Measurements from ENCODE around the gene ARHGAP1. TPM values are rescaled to one million over a fixed set of nuclear protein-coding genes. Genes with fewer than 3 reads are reported as not detected.

Gene ARHGAP1
- total RNA-seq, 1 experiment from 2014 or later, result 43.5 TPM

DNA sequence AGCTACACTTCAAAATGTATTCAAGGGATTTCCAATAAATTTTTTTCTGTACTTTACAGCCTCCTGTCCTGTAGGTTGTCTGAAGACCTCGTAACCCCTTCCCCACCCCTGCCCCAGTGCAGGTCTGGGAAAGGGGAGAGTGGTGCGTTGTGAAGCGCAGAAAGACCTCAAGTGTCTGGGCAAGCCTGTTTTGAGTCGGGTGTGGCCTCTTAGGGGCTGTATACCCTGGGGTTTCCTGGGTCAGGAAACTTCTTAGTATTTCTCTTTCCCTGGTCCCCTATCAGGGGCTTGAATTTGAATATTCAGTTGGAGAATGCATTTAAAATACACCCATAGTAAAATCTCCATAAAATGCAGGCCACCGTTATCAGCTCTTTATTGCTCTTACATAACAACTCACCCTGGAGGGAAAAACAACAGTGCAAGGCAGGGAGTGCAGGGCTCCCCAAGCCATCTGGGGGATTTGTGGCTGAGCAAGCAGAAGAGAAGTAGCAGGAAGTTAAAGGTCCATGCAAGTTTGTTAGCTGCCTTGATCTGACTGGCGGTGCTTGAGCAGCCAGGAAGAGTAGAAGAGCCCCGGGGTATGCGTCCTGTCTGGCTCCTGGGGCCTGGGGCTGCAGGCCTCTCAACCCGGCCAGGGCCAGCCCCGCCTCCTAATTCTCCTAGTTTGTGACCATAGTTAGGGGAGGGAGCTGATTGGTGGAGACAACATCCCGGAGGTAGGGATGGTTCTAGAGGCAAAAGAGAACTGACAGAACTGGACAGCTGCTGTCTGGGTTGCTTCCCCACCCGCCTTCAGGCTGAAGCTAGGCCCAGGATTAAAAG lies 25.7 kb downstream of the ARHGAP1 start:
- Histone ChIP-seq H3K36me3 (ENCODE audit: control insufficient read depth, insufficient read depth, low read length) (no peaks in the 10 kb centered on the region; the same call in 1 of the 2 replicates), H3K27ac (ENCODE audit: low read length) (peak overlapping the region; percentile 52), H3K9me3 (ENCODE audit: control insufficient read depth, insufficient read depth, low read depth, low read length) (no peaks in the 10 kb centered on the region), H3K4me3 (ENCODE audit: low read depth in 2 of 2, low read length in 2 of 2) (no peak overlapping the region), H3K4me1 (ENCODE audit: control insufficient read depth, insufficient read depth, low read length) (peaks cover 8% of the 10 kb centered on the region), H3K27me3 (ENCODE audit: control insufficient read depth, insufficient read depth, low read length) (no peaks in the 10 kb centered on the region)
- DNase-seq (ENCODE audit: low read depth, low spot score) (no peak), ATAC-seq (peak; percentile 17; the same call in 1 of the 2 replicates)
- BruUV-seq (replicated peaks), result no TSS peak
- POLR2A ChIA-PET, result no interaction called here
- CTCF ChIA-PET, result no interaction called here
- in situ Hi-C loops (cut with HindIII; ENCODE audit: low pct_unique_long_range_greater_than_20kb, low sequenced_read_pairs), result no loop called here
- intact Hi-C loops (cut with micrococcal nuclease; ENCODE audit: unreplicated experiment), result no loop called here
- TF ChIP-seq, protein P1, sequence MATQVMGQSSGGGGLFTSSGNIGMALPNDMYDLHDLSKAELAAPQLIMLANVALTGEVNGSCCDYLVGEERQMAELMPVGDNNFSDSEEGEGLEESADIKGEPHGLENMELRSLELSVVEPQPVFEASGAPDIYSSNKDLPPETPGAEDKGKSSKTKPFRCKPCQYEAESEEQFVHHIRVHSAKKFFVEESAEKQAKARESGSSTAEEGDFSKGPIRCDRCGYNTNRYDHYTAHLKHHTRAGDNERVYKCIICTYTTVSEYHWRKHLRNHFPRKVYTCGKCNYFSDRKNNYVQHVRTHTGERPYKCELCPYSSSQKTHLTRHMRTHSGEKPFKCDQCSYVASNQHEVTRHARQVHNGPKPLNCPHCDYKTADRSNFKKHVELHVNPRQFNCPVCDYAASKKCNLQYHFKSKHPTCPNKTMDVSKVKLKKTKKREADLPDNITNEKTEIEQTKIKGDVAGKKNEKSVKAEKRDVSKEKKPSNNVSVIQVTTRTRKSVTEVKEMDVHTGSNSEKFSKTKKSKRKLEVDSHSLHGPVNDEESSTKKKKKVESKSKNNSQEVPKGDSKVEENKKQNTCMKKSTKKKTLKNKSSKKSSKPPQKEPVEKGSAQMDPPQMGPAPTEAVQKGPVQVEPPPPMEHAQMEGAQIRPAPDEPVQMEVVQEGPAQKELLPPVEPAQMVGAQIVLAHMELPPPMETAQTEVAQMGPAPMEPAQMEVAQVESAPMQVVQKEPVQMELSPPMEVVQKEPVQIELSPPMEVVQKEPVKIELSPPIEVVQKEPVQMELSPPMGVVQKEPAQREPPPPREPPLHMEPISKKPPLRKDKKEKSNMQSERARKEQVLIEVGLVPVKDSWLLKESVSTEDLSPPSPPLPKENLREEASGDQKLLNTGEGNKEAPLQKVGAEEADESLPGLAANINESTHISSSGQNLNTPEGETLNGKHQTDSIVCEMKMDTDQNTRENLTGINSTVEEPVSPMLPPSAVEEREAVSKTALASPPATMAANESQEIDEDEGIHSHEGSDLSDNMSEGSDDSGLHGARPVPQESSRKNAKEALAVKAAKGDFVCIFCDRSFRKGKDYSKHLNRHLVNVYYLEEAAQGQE (IDR thresholded peaks at IDR 0.05; ENCODE audit: insufficient read depth in 1 of 2, low read depth in 2 of 2, low read length in 1 of 2), result no peak
- TF ChIP-seq SIN3A (IDR thresholded peaks at IDR 0.05; ENCODE audit: borderline replicate concordance, insufficient read depth, low read depth, low read length) (no peak), POLR2AphosphoS5 (IDR thresholded peaks at IDR 0.05; ENCODE audit: low read depth, low read length) (no peak), TCF7L2 (IDR thresholded peaks at IDR 0.05; ENCODE audit: low read depth, low read length) (no peak)
- TF ChIP-seq, protein P2, sequence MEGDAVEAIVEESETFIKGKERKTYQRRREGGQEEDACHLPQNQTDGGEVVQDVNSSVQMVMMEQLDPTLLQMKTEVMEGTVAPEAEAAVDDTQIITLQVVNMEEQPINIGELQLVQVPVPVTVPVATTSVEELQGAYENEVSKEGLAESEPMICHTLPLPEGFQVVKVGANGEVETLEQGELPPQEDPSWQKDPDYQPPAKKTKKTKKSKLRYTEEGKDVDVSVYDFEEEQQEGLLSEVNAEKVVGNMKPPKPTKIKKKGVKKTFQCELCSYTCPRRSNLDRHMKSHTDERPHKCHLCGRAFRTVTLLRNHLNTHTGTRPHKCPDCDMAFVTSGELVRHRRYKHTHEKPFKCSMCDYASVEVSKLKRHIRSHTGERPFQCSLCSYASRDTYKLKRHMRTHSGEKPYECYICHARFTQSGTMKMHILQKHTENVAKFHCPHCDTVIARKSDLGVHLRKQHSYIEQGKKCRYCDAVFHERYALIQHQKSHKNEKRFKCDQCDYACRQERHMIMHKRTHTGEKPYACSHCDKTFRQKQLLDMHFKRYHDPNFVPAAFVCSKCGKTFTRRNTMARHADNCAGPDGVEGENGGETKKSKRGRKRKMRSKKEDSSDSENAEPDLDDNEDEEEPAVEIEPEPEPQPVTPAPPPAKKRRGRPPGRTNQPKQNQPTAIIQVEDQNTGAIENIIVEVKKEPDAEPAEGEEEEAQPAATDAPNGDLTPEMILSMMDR (IDR thresholded peaks at IDR 0.05), result no peak

DNA sequence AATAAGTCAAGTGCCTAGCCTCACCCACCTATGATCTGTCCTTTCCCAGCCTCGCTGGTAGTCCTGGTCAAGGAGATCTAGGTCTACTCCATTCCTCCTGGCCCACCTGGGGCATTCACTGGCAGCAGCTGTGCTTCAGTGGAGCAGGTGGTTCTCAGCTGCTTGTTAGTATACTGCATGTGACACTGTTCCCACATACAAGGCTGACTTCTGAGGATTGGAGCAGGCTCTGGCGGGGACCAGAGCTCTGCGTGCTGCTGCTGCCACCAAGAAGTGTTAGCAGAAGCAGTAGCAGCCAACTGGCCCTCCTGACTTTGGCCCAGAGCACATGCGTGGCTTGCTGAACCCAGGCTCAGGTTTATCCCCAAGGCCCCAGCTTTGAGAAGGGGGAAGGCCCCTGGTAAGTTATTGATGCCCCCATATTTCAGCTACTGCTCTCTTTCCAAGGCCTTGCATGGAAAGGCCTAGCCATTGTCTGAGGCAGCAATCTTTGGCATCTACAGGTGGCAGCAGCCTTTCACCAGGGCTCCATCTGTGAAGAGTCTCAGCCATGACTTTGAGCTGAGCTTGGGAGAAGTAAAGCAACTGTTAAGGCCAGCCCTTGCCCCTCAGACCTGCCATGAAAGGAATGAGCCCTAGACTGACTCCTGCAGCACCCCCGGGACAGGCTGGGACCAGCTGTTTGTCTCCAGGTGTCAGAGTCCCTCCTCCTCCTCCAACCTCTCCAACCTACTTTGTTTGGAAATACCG lies 26.5 kb downstream of the ARHGAP1 start:
- no TSS peak for BruUV-seq (replicated peaks)
- peaks cover 8% of the 10 kb centered on the region for H3K4me1 ChIP-seq (ENCODE audit: control insufficient read depth, insufficient read depth, low read length)
- peaks cover 4% of the 10 kb centered on the region; the same call in 1 of the 2 replicates for H3K36me3 ChIP-seq (ENCODE audit: control insufficient read depth, insufficient read depth, low read length)
- H3K4me3 ChIP-seq (ENCODE audit: low read depth in 2 of 2, low read length in 2 of 2), result no peak overlapping the region
- H3K27ac ChIP-seq (ENCODE audit: low read length), result no peak overlapping the region
- TF ChIP-seq POLR2AphosphoS5 (IDR thresholded peaks at IDR 0.05; ENCODE audit: low read depth, low read length) (no peak), TCF7L2 (IDR thresholded peaks at IDR 0.05; ENCODE audit: low read depth, low read length) (no peak), SIN3A (IDR thresholded peaks at IDR 0.05; ENCODE audit: borderline replicate concordance, insufficient read depth, low read depth, low read length) (no peak)
- TF ChIP-seq, protein P2 (IDR thresholded peaks at IDR 0.05), result no peak
- TF ChIP-seq, protein P1 (IDR thresholded peaks at IDR 0.05; ENCODE audit: insufficient read depth in 1 of 2, low read depth in 2 of 2, low read length in 1 of 2), result no peak
- DNase-seq (ENCODE audit: low read depth, low spot score) (no peak), ATAC-seq (no peak)
- ChIA-PET CTCF (interaction anchor here (0.7 kb wide), 1 partner anchor 25 kb away, joined by 4 read pairs; no protein-coding TSS in a partner anchor), POLR2A (interaction anchor here (0.6 kb wide), 1 partner anchor 75 kb away, joined by 3 read pairs; no protein-coding TSS in a partner anchor)
- no peaks in the 10 kb centered on the region for H3K9me3 ChIP-seq (ENCODE audit: control insufficient read depth, insufficient read depth, low read depth, low read length)
- intact Hi-C loops (cut with micrococcal nuclease; ENCODE audit: unreplicated experiment), result no loop called here
- in situ Hi-C loops (cut with HindIII; ENCODE audit: low pct_unique_long_range_greater_than_20kb, low sequenced_read_pairs), result no loop called here
- H3K27me3 ChIP-seq (ENCODE audit: control insufficient read depth, insufficient read depth, low read length), result no peaks in the 10 kb centered on the region

All from Panc1 (cell line).